Measurements from ENCODE around the gene SLC16A3. TPM values are rescaled to one million over a fixed set of nuclear protein-coding genes. Genes with fewer than 3 reads are reported as not detected.
A peak's percentile ranks its signal among the peaks of the same experiment; 100 is the strongest.
"Not testable (repeated sequence)": the region's sequence is repeated elsewhere in the genome, so short reads cannot be mapped to it uniquely, and the experiment has no call there.

The SLC16A3 gene
- total RNA-seq, 4 donors from 2014 or later, result 42.1 to 75.5 (median 44.2) TPM

DNA sequence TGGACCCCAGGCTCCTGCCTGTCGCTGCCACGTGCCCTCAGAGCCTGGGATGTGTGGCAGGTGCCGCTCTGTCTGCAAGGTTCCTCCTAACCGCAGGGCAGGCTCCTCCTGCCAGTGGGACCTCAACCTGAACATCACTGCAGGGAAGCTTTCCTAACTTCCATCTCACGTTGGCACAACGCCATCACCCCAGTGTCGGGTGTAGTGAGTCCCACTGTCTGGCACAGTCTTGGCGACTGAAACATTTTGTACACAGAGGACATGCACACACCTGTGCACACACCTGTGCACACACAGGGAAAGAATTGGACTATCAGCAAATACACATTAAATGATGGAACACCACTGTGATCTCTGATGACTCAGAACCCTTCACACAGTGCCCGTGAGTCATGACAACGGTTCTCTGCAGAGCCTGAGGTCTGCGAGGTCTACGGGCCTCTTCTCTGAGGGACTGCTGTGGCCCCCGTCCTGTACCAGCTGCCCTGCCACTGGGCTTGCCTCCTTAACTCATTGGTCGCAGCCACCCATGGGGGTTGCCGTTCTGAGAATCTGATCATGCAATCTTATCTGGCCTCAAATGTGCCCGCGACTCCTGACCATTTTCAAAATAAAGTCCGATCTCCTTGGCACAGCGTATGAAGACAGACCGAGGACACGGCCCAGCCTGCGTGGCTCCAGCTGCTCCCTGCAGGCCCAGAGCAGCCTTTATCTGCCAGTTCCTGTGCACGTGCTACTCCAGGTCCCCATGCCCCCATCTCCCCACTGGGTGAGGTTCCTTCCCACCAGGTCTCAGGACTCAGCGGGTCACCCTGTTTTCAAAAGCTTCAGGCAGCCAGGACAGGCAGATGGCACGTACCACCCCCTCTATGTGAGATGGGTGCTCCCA is 23.8 kb upstream of the SLC16A3 start:
- DNase-seq, result no peak
- Histone ChIP-seq H3K36me3 (no peaks in the 10 kb centered on the region), H3K27me3 (no peaks in the 10 kb centered on the region), H3K4me3 (replicated peaks in 1 of 3) (no peak overlapping the region), H3K9me3 (no peaks in the 10 kb centered on the region), H3K27ac (no peak overlapping the region), H3K4me1 (peaks cover 4 to 11% of the 10 kb centered on the region in 2 donors)
- 80 to 83% methylated on average over 18 to 19 of the region's 25 CpGs for WGBS, 2 donors
- intact Hi-C loops (cut with DNase I), result loop anchor here (2.0 kb wide), 1 partner anchor 116 kb away; no protein-coding TSS in a partner anchor
- TF ChIP-seq, protein P1, sequence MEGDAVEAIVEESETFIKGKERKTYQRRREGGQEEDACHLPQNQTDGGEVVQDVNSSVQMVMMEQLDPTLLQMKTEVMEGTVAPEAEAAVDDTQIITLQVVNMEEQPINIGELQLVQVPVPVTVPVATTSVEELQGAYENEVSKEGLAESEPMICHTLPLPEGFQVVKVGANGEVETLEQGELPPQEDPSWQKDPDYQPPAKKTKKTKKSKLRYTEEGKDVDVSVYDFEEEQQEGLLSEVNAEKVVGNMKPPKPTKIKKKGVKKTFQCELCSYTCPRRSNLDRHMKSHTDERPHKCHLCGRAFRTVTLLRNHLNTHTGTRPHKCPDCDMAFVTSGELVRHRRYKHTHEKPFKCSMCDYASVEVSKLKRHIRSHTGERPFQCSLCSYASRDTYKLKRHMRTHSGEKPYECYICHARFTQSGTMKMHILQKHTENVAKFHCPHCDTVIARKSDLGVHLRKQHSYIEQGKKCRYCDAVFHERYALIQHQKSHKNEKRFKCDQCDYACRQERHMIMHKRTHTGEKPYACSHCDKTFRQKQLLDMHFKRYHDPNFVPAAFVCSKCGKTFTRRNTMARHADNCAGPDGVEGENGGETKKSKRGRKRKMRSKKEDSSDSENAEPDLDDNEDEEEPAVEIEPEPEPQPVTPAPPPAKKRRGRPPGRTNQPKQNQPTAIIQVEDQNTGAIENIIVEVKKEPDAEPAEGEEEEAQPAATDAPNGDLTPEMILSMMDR (IDR thresholded peaks at IDR 0.05), result no peak
- no peak for TF ChIP-seq POLR2A (IDR thresholded peaks at IDR 0.05)

DNA sequence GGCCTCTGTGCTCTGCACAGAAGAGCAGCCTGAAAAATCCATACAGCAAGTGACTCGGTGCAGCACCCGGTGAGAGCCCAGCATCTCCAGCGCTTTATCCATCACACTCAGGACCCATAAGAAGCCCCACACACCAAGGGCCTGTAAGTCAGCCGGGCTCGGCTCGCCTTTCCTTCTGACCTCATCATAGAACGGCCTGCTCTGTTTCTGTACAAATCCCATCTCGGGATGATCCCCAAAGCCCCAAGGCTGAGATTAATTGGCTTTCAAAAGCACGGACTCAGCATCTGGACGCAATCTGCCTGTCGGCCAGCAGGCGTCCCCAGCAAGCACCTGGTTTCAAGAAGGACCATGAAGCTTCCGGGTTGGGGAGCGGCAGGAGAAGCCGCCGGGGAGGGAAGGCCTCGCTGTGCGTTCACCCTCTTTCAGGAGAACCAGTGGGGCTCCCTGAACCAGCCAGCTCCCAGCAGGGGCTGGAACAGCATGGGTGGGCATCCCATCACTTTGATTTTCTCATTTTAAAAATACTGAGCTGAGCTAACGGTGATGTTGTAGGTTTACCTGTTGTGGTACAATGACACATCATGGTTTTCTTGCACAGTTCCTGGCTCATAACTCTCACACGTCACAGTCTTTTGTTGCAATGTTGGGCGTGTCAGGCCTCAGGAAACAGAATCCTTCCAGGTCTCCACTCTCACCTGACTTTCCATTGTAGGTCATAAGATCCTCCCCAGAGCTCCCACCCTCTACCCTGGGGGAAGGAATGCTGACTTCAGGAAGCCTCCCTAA is 22.9 kb upstream of the SLC16A3 start:
- Histone ChIP-seq H3K4me1 (peaks cover 4 to 11% of the 10 kb centered on the region in 2 donors), H3K27me3 (no peaks in the 10 kb centered on the region), H3K9me3 (no peaks in the 10 kb centered on the region), H3K4me3 (replicated peaks in 1 of 3) (no peak overlapping the region), H3K36me3 (no peaks in the 10 kb centered on the region), H3K27ac (peak overlapping the region; percentile 67 to 86 (median 85))
- intact Hi-C loops (cut with DNase I), result loop anchor here (2.0 kb wide), 1 partner anchor 115 kb away; no protein-coding TSS in a partner anchor
- 24 to 39% methylated on average over 12 to 19 of the region's 21 CpGs for WGBS, 2 donors
- peak; percentile 85 to 88 for DNase-seq
- TF ChIP-seq, protein P1 (IDR thresholded peaks at IDR 0.05), result peak; percentile 69 to 95 (median 92)
- peak in 1 of 2 donors; percentile 42 for TF ChIP-seq POLR2A (IDR thresholded peaks at IDR 0.05)

DNA sequence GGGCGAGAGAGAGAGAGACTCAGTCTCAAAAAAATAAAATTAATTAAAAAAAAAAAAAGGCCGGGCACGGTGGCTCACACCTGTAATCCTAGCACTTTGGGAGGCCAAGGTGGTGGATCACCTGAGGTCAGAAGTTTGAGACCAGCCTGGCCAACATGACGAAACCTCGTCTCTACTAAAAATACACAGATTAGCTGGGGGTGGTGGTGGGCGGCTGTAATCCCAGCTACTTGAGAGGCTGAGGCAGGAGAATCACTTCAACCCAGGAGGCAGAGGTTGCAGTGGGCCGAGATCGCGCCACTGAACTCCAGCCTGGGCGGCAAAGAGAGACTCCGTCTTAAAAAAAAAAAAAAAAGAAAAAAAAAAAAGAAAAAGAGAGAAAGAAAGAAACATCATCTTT is 18.2 kb upstream of the SLC16A3 start:
- intact Hi-C loops (cut with DNase I); H3K36me3 ChIP-seq; DNase-seq; H3K4me3 ChIP-seq (replicated peaks in 1 of 3); H3K9me3 ChIP-seq; H3K27ac ChIP-seq; H3K27me3 ChIP-seq: not testable (repeated sequence)
- H3K4me1 ChIP-seq, result peaks cover 16 to 21% of the 10 kb centered on the region in 2 donors
- 95 to 96% methylated on average over 11 of the region's 11 CpGs for WGBS, 2 donors

DNA sequence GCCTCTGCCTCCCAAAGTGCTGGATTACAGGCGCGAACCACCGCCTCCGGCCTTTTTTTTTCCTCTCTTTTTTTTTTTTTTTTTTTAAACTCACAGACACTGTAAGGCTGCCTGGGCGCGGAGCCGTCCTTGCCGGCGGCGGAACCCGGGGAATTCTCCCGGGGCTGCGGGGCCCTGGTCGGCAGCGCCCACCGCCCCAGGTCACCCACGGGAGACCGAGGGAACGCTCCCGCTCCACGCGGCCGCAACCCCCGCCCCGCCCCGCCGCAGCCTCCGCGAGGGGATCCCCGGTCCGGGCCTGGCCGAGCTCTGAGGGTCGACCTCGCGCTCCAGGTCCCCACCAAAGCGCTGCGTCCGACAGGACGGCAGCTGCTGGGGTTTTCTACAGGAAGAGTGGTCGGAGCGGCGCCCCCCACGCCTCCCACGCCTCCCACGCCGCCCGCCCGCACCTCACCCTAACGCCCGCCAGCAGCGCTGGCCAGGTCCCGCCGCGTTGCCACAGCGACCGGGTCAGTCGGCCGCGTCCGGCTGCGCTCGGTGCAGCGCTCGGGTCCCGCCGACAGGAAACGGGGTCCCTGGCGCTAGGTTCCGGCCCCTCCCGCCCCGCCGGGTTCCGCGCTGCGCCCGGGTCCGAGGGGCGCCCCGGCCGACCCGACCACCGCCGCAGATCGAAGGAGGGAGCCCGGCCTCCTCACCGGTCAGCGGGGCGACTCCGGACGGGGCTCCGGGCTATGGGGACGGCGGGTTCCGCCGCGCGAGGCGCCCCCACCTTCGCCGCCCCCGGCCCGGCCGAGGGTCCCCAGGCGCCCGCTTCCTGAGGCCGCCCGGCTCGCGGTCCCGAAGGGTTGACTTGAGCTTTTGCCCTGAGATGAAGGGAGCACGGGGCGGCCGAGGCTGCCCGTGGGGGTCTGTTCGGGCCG is 16.3 kb upstream of the SLC16A3 start, which contains the start of gene CCDC57:
TSS of gene CCDC57 (minus strand) at position 512 of the 920 bp plus-strand sequence. CDS start 10,898 bp downstream, outside the sequence.
- TF ChIP-seq, protein P1 (IDR thresholded peaks at IDR 0.05), result peak in 3 of 6 experiments; percentile 16 to 37 (median 28)
- peak in 1 of 2 donors; percentile 74 for TF ChIP-seq POLR2A (IDR thresholded peaks at IDR 0.05)
- DNase-seq, result peak; percentile 82 to 84
- Histone ChIP-seq H3K4me1 (peaks cover 24 to 32% of the 10 kb centered on the region in 2 donors), H3K36me3 (no peaks in the 10 kb centered on the region), H3K9me3 (no peaks in the 10 kb centered on the region), H3K4me3 (replicated peaks in 1 of 3) (peak within 1 kb of the TSS; percentile 30 to 95 (median 66)), H3K27me3 (no peaks in the 10 kb centered on the region), H3K27ac (peak within 1 kb of the TSS; percentile 81 to 86 (median 84))
- WGBS, 2 donors, result 0% methylated on average over 20 to 44 of the region's 116 CpGs
- intact Hi-C loops (cut with DNase I), result no loop called here
